ENCODE data around the gene KIAA0825.

Gene KIAA0825

GRCh38 chr5:94249430-94249829, 369.0 kb downstream of the KIAA0825 start:
- Histone ChIP-seq H3K9me3 (ENCODE audit: low read length) (no peaks in the 10 kb centered on the region), H3K9me2 (ENCODE audit: low read depth, low read length) (no peaks in the 10 kb centered on the region), H3F3A (ENCODE audit: insufficient read depth, low read length) (no peaks in the 10 kb centered on the region), H4K20me1 (ENCODE audit: insufficient read depth, low read length) (no peaks in the 10 kb centered on the region), H3K79me2 (ENCODE audit: insufficient read depth, low read length) (no peaks in the 10 kb centered on the region), H3K4me2 (ENCODE audit: low read length) (no peak overlapping the region), H3K9ac (ENCODE audit: low read length) (no peak overlapping the region), H3K36me3 (ENCODE audit: insufficient read depth, low read length) (no peaks in the 10 kb centered on the region), H3K4me3 (ENCODE audit: low read depth, low read length, poor library complexity, severe bottlenecking) (no peak overlapping the region), H3K27ac (ENCODE audit: low read depth, low read length, poor library complexity, severe bottlenecking) (no peak overlapping the region), H2AFZ (ENCODE audit: low read length) (no peak overlapping the region), H3K27me3 (ENCODE audit: insufficient read depth, low read length) (no peaks in the 10 kb centered on the region), H3K4me1 (ENCODE audit: insufficient read depth, low read length, severe bottlenecking) (no peaks in the 10 kb centered on the region)
- TF ChIP-seq EZH2 (IDR thresholded peaks at IDR 0.05; ENCODE audit: borderline replicate concordance, low read length): no peak
- TF ChIP-seq CTCF (IDR thresholded peaks at IDR 0.05; ENCODE audit: low read length): no peak

GRCh38 chr5:94248175-94248875, 370.1 kb downstream of the KIAA0825 start:
- no peak overlapping the region for H2AFZ ChIP-seq (ENCODE audit: low read length)
- TF ChIP-seq EZH2 (IDR thresholded peaks at IDR 0.05; ENCODE audit: borderline replicate concordance, low read length): no peak
- no peak for TF ChIP-seq CTCF (IDR thresholded peaks at IDR 0.05; ENCODE audit: low read length)
- H3K27ac ChIP-seq (ENCODE audit: low read depth, low read length, poor library complexity, severe bottlenecking): no peak overlapping the region
- H3K9ac ChIP-seq (ENCODE audit: low read length): no peak overlapping the region
- no peaks in the 10 kb centered on the region for H3K9me2 ChIP-seq (ENCODE audit: low read depth, low read length)
- no peaks in the 10 kb centered on the region for H3F3A ChIP-seq (ENCODE audit: insufficient read depth, low read length)
- no peaks in the 10 kb centered on the region for H3K79me2 ChIP-seq (ENCODE audit: insufficient read depth, low read length)
- H3K9me3 ChIP-seq (ENCODE audit: low read length): no peaks in the 10 kb centered on the region
- H3K4me1 ChIP-seq (ENCODE audit: insufficient read depth, low read length, severe bottlenecking): no peaks in the 10 kb centered on the region
- no peak overlapping the region for H3K4me2 ChIP-seq (ENCODE audit: low read length)
- no peaks in the 10 kb centered on the region for H3K36me3 ChIP-seq (ENCODE audit: insufficient read depth, low read length)
- H3K27me3 ChIP-seq (ENCODE audit: insufficient read depth, low read length): no peaks in the 10 kb centered on the region
- no peak overlapping the region for H3K4me3 ChIP-seq (ENCODE audit: low read depth, low read length, poor library complexity, severe bottlenecking)
- H4K20me1 ChIP-seq (ENCODE audit: insufficient read depth, low read length): no peaks in the 10 kb centered on the region

- Histone ChIP-seq H3F3A (ENCODE audit: insufficient read depth, low read length) (no peaks in the 10 kb centered on the region), H3K9ac (ENCODE audit: low read length) (no peak overlapping the region), H3K36me3 (ENCODE audit: insufficient read depth, low read length) (no peaks in the 10 kb centered on the region), H3K9me3 (ENCODE audit: low read length) (no peaks in the 10 kb centered on the region), H3K4me1 (ENCODE audit: insufficient read depth, low read length, severe bottlenecking) (no peaks in the 10 kb centered on the region), H3K27me3 (ENCODE audit: insufficient read depth, low read length) (no peaks in the 10 kb centered on the region), H3K4me2 (ENCODE audit: low read length) (no peak overlapping the region), H3K79me2 (ENCODE audit: insufficient read depth, low read length) (no peaks in the 10 kb centered on the region), H4K20me1 (ENCODE audit: insufficient read depth, low read length) (no peaks in the 10 kb centered on the region), H2AFZ (ENCODE audit: low read length) (no peak overlapping the region), H3K27ac (ENCODE audit: low read depth, low read length, poor library complexity, severe bottlenecking) (no peak overlapping the region), H3K4me3 (ENCODE audit: low read depth, low read length, poor library complexity, severe bottlenecking) (no peak overlapping the region), H3K9me2 (ENCODE audit: low read depth, low read length) (no peaks in the 10 kb centered on the region)
- TF ChIP-seq EZH2 (IDR thresholded peaks at IDR 0.05; ENCODE audit: borderline replicate concordance, low read length): no peak
- TF ChIP-seq CTCF (IDR thresholded peaks at IDR 0.05; ENCODE audit: low read length): no peak
Measured at GRCh38 chr5:94245608-94246007, 372.8 kb downstream of the KIAA0825 start.
